ENCODE measurements around the gene SLC13A3. TPM values are rescaled to one million over a fixed set of nuclear protein-coding genes. Genes with fewer than 3 reads are reported as not detected.

SLC13A3 gene
- total RNA-seq, 1 donor from 2014 or later = 7.4 TPM

DNA sequence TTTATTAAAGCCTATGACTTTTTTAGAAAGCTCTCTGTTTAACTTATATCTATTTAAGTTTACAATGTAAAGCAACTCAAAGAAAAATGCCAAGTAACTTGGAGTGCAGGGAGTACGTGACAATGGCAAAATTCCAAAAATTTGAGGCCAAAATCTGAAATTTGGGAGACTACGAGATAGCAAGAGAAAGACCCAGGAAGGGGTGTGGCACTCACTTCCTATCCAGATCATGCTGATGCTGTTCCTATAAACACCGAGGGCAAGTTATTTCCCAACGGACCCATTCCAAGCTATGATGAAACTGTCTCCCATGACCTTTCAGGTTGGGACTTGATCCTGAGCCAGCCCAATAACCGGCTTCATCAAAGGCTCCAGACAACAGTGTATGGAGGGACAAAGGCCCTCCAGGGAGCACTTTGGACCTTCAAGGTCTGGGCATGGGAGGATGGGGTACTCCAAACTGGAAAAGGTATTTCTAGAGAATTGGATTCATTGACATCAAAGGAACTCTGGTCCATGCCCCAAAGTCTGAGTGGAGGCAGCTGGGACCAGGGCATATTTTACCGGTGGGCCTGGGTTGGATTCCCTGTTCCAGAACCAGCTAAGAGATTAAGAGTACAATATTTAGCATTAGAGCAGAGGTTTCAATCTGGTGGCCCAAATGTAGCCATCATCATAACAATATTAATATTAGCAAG, 15.7 kb upstream of the SLC13A3 start:
- Histone ChIP-seq H3K4me2 (no peak overlapping the region), H3F3A (ENCODE audit: low read depth) (no peaks in the 10 kb centered on the region), H3K27ac (no peak overlapping the region), H3K9ac (no peak overlapping the region), H3K79me2 (ENCODE audit: low read depth) (no peaks in the 10 kb centered on the region), H3K4me3 (no peak overlapping the region), H3K9me3 (ENCODE audit: low read depth) (no peaks in the 10 kb centered on the region), H3K36me3 (no peaks in the 10 kb centered on the region), H3K4me1 (no peaks in the 10 kb centered on the region), H2AFZ (replicated peaks) (no peak overlapping the region), H3K27me3 (no peaks in the 10 kb centered on the region), H4K20me1 (ENCODE audit: low read depth) (no peaks in the 10 kb centered on the region)
- TF ChIP-seq, protein P1, sequence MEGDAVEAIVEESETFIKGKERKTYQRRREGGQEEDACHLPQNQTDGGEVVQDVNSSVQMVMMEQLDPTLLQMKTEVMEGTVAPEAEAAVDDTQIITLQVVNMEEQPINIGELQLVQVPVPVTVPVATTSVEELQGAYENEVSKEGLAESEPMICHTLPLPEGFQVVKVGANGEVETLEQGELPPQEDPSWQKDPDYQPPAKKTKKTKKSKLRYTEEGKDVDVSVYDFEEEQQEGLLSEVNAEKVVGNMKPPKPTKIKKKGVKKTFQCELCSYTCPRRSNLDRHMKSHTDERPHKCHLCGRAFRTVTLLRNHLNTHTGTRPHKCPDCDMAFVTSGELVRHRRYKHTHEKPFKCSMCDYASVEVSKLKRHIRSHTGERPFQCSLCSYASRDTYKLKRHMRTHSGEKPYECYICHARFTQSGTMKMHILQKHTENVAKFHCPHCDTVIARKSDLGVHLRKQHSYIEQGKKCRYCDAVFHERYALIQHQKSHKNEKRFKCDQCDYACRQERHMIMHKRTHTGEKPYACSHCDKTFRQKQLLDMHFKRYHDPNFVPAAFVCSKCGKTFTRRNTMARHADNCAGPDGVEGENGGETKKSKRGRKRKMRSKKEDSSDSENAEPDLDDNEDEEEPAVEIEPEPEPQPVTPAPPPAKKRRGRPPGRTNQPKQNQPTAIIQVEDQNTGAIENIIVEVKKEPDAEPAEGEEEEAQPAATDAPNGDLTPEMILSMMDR (IDR thresholded peaks at IDR 0.05) = no peak
- TF ChIP-seq EZH2 (IDR thresholded peaks at IDR 0.05) = no peak
- no peak for TF ChIP-seq EZH2phosphoT487 (IDR thresholded peaks at IDR 0.05)
- H3K4me1 Mint-ChIP-seq = no peaks in the 10 kb centered on the region
- H3K9me3 Mint-ChIP-seq = peaks cover 17% of the 10 kb centered on the region
- H3K36me3 Mint-ChIP-seq = peaks cover 19% of the 10 kb centered on the region
- H3K4me3 Mint-ChIP-seq = no peak overlapping the region
- no peak for DNase-seq (ENCODE audit: low spot score)
- H3K27me3 Mint-ChIP-seq (ENCODE audit: insufficient read depth, low read depth) = peaks cover 2% of the 10 kb centered on the region
- no peak overlapping the region for H3K27ac Mint-ChIP-seq

DNA sequence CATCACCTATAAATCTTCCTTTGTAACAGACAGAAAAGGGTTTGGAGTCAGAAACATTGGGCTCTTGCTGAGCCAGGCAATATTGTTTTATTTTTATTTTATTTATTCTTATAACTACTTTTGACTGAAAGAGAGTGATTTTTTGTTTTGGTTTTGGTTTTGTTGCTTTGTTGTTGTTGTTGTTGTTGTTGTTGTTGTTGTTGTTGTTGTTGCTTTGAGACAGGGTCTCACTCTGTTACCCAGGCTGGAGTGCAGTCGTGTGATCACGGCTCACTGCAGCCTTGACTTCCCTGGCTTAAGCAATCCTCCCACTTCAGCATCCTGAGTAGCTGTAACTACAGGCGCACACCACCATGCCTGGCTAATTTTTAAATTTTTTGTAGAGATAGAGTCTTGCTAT, 15.0 kb upstream of the SLC13A3 start:
- no peaks in the 10 kb centered on the region for H3K27me3 ChIP-seq
- Mint-ChIP-seq H3K27ac (no peak overlapping the region), H3K4me3 (no peak overlapping the region), H3K4me1 (no peaks in the 10 kb centered on the region), H3K36me3 (peaks cover 22% of the 10 kb centered on the region), H3K27me3 (ENCODE audit: insufficient read depth, low read depth) (no peaks in the 10 kb centered on the region), H3K9me3 (peaks cover 16% of the 10 kb centered on the region)
- no peaks in the 10 kb centered on the region for H3K79me2 ChIP-seq (ENCODE audit: low read depth)
- H2AFZ ChIP-seq (replicated peaks) = no peak overlapping the region
- H3K9me3 ChIP-seq (ENCODE audit: low read depth) = no peaks in the 10 kb centered on the region
- no peaks in the 10 kb centered on the region for H3K36me3 ChIP-seq
- no peak for DNase-seq (ENCODE audit: low spot score)
- H3K4me1 ChIP-seq = no peaks in the 10 kb centered on the region
- TF ChIP-seq, protein P1 (IDR thresholded peaks at IDR 0.05) = no peak
- no peak for TF ChIP-seq EZH2phosphoT487 (IDR thresholded peaks at IDR 0.05)
- no peaks in the 10 kb centered on the region for H3F3A ChIP-seq (ENCODE audit: low read depth)
- no peaks in the 10 kb centered on the region for H4K20me1 ChIP-seq (ENCODE audit: low read depth)
- no peak overlapping the region for H3K4me2 ChIP-seq
- no peak overlapping the region for H3K4me3 ChIP-seq
- no peak overlapping the region for H3K27ac ChIP-seq
- no peak overlapping the region for H3K9ac ChIP-seq

DNA sequence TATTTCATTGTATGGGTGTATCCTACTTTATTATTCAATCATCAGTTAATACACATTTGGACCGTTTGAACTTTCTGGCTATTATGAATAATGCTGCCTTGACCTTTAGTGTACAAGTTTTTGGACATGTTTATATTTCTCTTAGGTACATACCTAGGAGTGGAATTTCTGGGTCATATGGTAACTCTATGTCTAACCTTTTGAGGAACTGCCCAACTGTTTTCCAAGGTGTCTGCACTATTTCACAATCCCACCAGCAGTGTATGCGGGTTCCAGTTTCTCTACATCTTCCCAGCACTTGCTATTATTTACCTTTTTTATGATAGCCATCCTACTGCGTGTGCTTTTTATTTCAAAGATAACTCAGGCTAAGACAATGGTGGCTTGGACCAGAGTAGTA, 14.3 kb upstream of the SLC13A3 start:
- Mint-ChIP-seq H3K27ac (no peak overlapping the region), H3K9me3 (peaks cover 20% of the 10 kb centered on the region), H3K36me3 (peaks cover 27% of the 10 kb centered on the region), H3K27me3 (ENCODE audit: insufficient read depth, low read depth) (no peaks in the 10 kb centered on the region), H3K4me3 (no peak overlapping the region), H3K4me1 (no peaks in the 10 kb centered on the region)
- H3F3A ChIP-seq (ENCODE audit: low read depth) = no peaks in the 10 kb centered on the region
- H3K27me3 ChIP-seq = no peaks in the 10 kb centered on the region
- H3K36me3 ChIP-seq = peaks cover 4% of the 10 kb centered on the region
- H2AFZ ChIP-seq (replicated peaks) = no peak overlapping the region
- TF ChIP-seq, protein P1 (IDR thresholded peaks at IDR 0.05) = no peak
- TF ChIP-seq EZH2 (IDR thresholded peaks at IDR 0.05) (no peak), EZH2phosphoT487 (IDR thresholded peaks at IDR 0.05) (no peak)
- H4K20me1 ChIP-seq (ENCODE audit: low read depth) = no peaks in the 10 kb centered on the region
- no peak overlapping the region for H3K9ac ChIP-seq
- no peak overlapping the region for H3K4me2 ChIP-seq
- H3K9me3 ChIP-seq (ENCODE audit: low read depth) = peaks cover 4% of the 10 kb centered on the region
- no peak for DNase-seq (ENCODE audit: low spot score)
- H3K4me3 ChIP-seq = no peak overlapping the region
- no peak overlapping the region for H3K27ac ChIP-seq
- no peaks in the 10 kb centered on the region for H3K79me2 ChIP-seq (ENCODE audit: low read depth)
- H3K4me1 ChIP-seq = no peaks in the 10 kb centered on the region

All from neural progenitor cell (in vitro differentiated cells).